ENCODE measurements around the gene POU2AF1. TPM values are rescaled to one million over a fixed set of nuclear protein-coding genes. Genes with fewer than 3 reads are reported as not detected.

Gene POU2AF1
- total RNA-seq: not detected in 2 replicates
- long read RNA-seq: 0 reads

GRCh38 chr11:111378861-111379601 lies at the start of gene POU2AF1:
Gene POU2AF1 (minus strand): TSS chr11:111379275. CDS start chr11:111379177, 98 bp downstream.
- H3K36me3 Mint-ChIP-seq (ENCODE audit: low read depth): no peaks in the 10 kb centered on the region
- H3K27me3 Mint-ChIP-seq (ENCODE audit: low read depth): peaks cover 3% of the 10 kb centered on the region
- DNase-seq (ENCODE audit: low read depth, low spot score): no peak
- TF ChIP-seq CTCF (conservative IDR thresholded peaks at IDR 0.05): no peak
- H3K4me1 Mint-ChIP-seq: peaks cover 9% of the 10 kb centered on the region
- H3K27ac Mint-ChIP-seq (ENCODE audit: unreplicated experiment): no peak within 1 kb of the TSS
- H3K9me3 Mint-ChIP-seq: peaks cover 3% of the 10 kb centered on the region
- no peak within 1 kb of the TSS for H3K4me3 Mint-ChIP-seq

- Mint-ChIP-seq H3K4me1 (no peaks in the 10 kb centered on the region), H3K36me3 (ENCODE audit: low read depth) (no peaks in the 10 kb centered on the region), H3K9me3 (no peaks in the 10 kb centered on the region), H3K4me3 (no peak overlapping the region), H3K27me3 (ENCODE audit: low read depth) (no peaks in the 10 kb centered on the region), H3K27ac (ENCODE audit: unreplicated experiment) (no peak overlapping the region)
- DNase-seq (ENCODE audit: low read depth, low spot score): no peak
- no peak for TF ChIP-seq CTCF (conservative IDR thresholded peaks at IDR 0.05)
Measured at GRCh38 chr11:111428113-111428876, 49.2 kb upstream of the POU2AF1 start.

GRCh38 chr11:111427471-111427912 lies 48.4 kb upstream of the POU2AF1 start:
- DNase-seq (ENCODE audit: low read depth, low spot score): no peak
- Mint-ChIP-seq H3K27me3 (ENCODE audit: low read depth) (no peaks in the 10 kb centered on the region), H3K4me1 (no peaks in the 10 kb centered on the region), H3K9me3 (no peaks in the 10 kb centered on the region), H3K4me3 (no peak overlapping the region), H3K36me3 (ENCODE audit: low read depth) (no peaks in the 10 kb centered on the region), H3K27ac (ENCODE audit: unreplicated experiment) (no peak overlapping the region)
- TF ChIP-seq CTCF (conservative IDR thresholded peaks at IDR 0.05): no peak

- no peaks in the 10 kb centered on the region for H3K36me3 Mint-ChIP-seq (ENCODE audit: low read depth)
- no peaks in the 10 kb centered on the region for H3K9me3 Mint-ChIP-seq
- H3K4me3 Mint-ChIP-seq: no peak overlapping the region
- H3K27me3 Mint-ChIP-seq (ENCODE audit: low read depth): no peaks in the 10 kb centered on the region
- TF ChIP-seq CTCF (conservative IDR thresholded peaks at IDR 0.05): no peak
- no peak overlapping the region for H3K27ac Mint-ChIP-seq (ENCODE audit: unreplicated experiment)
- no peak for DNase-seq (ENCODE audit: low read depth, low spot score)
- H3K4me1 Mint-ChIP-seq: no peaks in the 10 kb centered on the region
Measured at GRCh38 chr11:111426617-111427016, 47.5 kb upstream of the POU2AF1 start.

- Mint-ChIP-seq H3K27me3 (ENCODE audit: low read depth) (no peaks in the 10 kb centered on the region), H3K36me3 (ENCODE audit: low read depth) (no peaks in the 10 kb centered on the region)
Measured at GRCh38 chr11:111423250-111423615, 44.2 kb upstream of the POU2AF1 start.

More at GRCh38 chr11:111423250-111423615, 44.2 kb upstream of the POU2AF1 start:
- Mint-ChIP-seq H3K27ac (ENCODE audit: unreplicated experiment) (no peak overlapping the region), H3K4me1 (no peaks in the 10 kb centered on the region), H3K4me3 (no peak overlapping the region), H3K9me3 (no peaks in the 10 kb centered on the region)
- no peak for TF ChIP-seq CTCF (conservative IDR thresholded peaks at IDR 0.05)
- DNase-seq (ENCODE audit: low read depth, low spot score): no peak
